MCF 10A (cell line): Measurements from ENCODE around the gene PPP2R5C. TPM values are rescaled to one million over a fixed set of nuclear protein-coding genes. Genes with fewer than 3 reads are reported as not detected.

ENCODE experiments used
- BruUV-seq: library from RNA; stranded (reverse); fragments of 400-500 nt; replicated peaks from 2 replicates; lab custom pipeline; 2021; lab: Mats Ljungman, UMichigan
- CTCF ChIA-PET: fragments of 300-600 bp; sonication (Branson Sonifier 250); formaldehyde crosslinking; extraction: SDS; loops from one replicate; lab custom pipeline; 2021; ENCODE audit warnings: antibody characterized with exemption, inconsistent platforms; lab: Yijun Ruan, JAX
- POLR2A ChIA-PET: fragments of 300-600, 350-650 bp; sonication (Branson Sonifier 250); formaldehyde crosslinking; extraction: SDS; loops from one replicate; lab custom pipeline; 2020; ENCODE audit warnings: antibody characterized with exemption, inconsistent platforms; lab: Yijun Ruan, JAX
- DNase-seq: peaks from one replicate; pipeline ENCODE4 v3.0.0-alpha.2; 2018; ENCODE audit not compliant: unreplicated experiment
- H3K27ac Mint-ChIP-seq: one replicate; pipeline ENCODE4 v1.8.0; 2022; ENCODE audit warnings: mild to moderate bottlenecking, low read depth, mixed read lengths; ENCODE audit not compliant: unreplicated experiment
- H3K27me3 Mint-ChIP-seq: one replicate; pipeline ENCODE4 v1.8.0; 2022; ENCODE audit warnings: mixed read lengths; ENCODE audit not compliant: insufficient read depth, unreplicated experiment
- H3K36me3 Mint-ChIP-seq: one replicate; pipeline ENCODE4 v1.8.0; 2022; ENCODE audit warnings: mild to moderate bottlenecking, moderate library complexity, mixed read lengths; ENCODE audit not compliant: insufficient read depth, unreplicated experiment
- H3K4me1 Mint-ChIP-seq: one replicate; pipeline ENCODE4 v1.8.0; 2022; ENCODE audit warnings: mixed read lengths; ENCODE audit not compliant: insufficient read depth, unreplicated experiment
- H3K4me3 Mint-ChIP-seq: one replicate; pipeline ENCODE4 v1.8.0; 2022; ENCODE audit warnings: mild to moderate bottlenecking, moderate library complexity, mixed read lengths; ENCODE audit not compliant: unreplicated experiment
- H3K9me3 Mint-ChIP-seq: one replicate; pipeline ENCODE4 v1.8.0; 2022; ENCODE audit warnings: mixed read lengths; ENCODE audit not compliant: unreplicated experiment
- intact Hi-C: fragments of 100-400 bp; cut with micrococcal nuclease; formaldehyde crosslinking; loops from 2 replicates; pipeline ENCODE4 v1.14.1; 2022
- total RNA-seq: library from RNA; stranded (reverse); gene quantifications from 2 replicates; pipeline ENCODE4 v1.2.3, GENCODE V29; 2022
- TF ChIP-seq, protein P1 (sequence below): fragments of 200-600 bp; IDR thresholded peaks from one replicate; pipeline ENCODE4 v1.8.0; 2022; ENCODE audit warnings: antibody characterized with exemption, mild to moderate bottlenecking; ENCODE audit not compliant: unreplicated experiment

PPP2R5C gene
- total RNA-seq, 1 experiment from 2014 or later, result 118 TPM

DNA sequence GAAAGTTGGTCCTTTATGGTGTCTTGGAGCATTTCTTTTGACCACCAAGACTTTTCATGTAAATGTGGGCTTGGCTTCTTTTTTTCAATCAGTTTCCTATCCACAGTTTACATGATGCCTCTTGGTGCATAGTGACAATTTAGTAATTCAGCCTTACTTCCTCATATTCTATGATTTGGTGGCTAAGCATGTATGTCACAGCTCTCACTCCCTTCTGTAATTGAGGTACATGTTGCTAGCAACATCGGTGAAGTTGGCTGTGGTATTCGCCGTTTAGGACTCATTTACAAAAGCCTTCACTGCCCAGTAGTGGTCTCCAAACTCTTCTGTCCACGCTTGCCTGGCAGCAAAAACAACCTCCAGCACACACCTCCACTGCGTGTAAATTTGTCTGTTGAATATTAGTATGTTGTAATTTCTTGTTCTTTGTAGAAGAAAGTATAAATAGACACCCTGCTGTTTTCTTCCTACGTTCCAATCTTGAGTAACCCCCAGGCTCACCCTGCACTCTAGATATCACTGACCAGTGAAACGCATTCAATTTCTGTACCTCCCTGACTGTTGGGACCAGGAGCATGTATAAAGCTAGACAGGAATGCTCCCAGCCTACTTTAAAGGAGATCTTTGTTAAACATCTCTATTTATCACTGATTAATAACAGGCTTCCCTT lies 90.4 kb downstream of the PPP2R5C start:
- intact Hi-C loops, result no loop called here
- H3K9me3 Mint-ChIP-seq, result no peaks in the 10 kb centered on the region
- no peaks in the 10 kb centered on the region for H3K27me3 Mint-ChIP-seq
- CTCF ChIA-PET, result no interaction called here
- DNase-seq, result no peak
- TF ChIP-seq, protein P1, sequence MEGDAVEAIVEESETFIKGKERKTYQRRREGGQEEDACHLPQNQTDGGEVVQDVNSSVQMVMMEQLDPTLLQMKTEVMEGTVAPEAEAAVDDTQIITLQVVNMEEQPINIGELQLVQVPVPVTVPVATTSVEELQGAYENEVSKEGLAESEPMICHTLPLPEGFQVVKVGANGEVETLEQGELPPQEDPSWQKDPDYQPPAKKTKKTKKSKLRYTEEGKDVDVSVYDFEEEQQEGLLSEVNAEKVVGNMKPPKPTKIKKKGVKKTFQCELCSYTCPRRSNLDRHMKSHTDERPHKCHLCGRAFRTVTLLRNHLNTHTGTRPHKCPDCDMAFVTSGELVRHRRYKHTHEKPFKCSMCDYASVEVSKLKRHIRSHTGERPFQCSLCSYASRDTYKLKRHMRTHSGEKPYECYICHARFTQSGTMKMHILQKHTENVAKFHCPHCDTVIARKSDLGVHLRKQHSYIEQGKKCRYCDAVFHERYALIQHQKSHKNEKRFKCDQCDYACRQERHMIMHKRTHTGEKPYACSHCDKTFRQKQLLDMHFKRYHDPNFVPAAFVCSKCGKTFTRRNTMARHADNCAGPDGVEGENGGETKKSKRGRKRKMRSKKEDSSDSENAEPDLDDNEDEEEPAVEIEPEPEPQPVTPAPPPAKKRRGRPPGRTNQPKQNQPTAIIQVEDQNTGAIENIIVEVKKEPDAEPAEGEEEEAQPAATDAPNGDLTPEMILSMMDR, result no peak
- no peak overlapping the region for H3K4me3 Mint-ChIP-seq
- no peak overlapping the region for H3K27ac Mint-ChIP-seq
- H3K36me3 Mint-ChIP-seq, result peaks cover 4% of the 10 kb centered on the region
- peaks cover 30% of the 10 kb centered on the region for H3K4me1 Mint-ChIP-seq
- BruUV-seq, result no TSS peak
- POLR2A ChIA-PET, result interaction anchor here (1.0 kb wide), 1 partner anchor 41 kb away, joined by 3 read pairs; no protein-coding TSS in a partner anchor

DNA sequence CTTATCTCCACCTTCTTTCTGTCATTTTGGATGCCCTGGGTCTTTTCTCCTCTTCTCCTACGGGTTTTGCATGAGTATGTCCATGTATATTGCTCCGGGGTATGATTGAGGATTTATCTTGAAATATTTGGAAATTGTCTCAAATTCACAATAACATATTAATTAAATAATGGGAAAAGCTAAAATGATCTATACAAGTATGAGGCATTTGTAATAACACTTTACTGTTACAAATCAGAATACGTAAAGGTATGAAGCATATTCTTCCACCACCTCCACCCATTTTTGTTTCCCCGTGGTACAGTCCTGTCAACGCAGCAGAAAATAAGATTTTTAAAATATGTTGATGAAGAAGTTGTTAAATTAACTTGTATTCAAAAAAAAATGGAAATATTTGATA lies 91.3 kb downstream of the PPP2R5C start:
- ChIA-PET CTCF (interaction anchor here (0.7 kb wide), 1 partner anchor 1191 kb away, joined by 4 read pairs; no protein-coding TSS in a partner anchor), POLR2A (no interaction called here)
- intact Hi-C loops, result no loop called here
- Mint-ChIP-seq H3K9me3 (no peaks in the 10 kb centered on the region), H3K4me3 (no peak overlapping the region), H3K36me3 (peaks cover 13% of the 10 kb centered on the region), H3K27ac (no peak overlapping the region), H3K4me1 (peaks cover 30% of the 10 kb centered on the region), H3K27me3 (no peaks in the 10 kb centered on the region)
- no TSS peak for BruUV-seq
- TF ChIP-seq, protein P1, result no peak
- DNase-seq, result no peak

DNA sequence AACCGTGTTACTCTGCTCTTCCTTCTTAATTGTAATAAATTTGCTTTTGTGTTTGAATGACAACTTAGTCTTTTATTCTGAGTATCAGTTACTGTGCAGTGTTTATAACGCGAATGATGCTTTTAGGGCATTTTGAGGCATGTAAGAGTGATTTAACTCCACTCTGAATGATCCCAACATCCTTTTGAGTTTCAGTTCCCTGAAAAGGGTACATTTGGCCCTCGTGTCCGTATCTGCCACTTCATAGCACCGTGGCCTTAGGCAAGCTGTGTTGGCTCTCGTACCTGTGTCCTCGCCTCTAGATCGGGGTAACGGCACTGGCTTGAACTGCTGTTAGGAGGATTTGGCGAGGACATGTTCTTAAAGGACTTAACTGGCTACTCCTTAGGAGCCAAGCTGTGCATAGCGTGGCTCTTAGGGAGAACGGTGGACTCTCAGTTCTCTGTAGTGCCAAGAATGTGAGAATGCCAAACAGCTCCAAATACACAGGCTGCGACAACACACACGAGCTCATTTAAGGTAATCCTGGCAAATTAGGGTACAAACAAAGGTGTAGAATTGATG lies 92.0 kb downstream of the PPP2R5C start:
- H3K4me3 Mint-ChIP-seq, result no peak overlapping the region
- no peak for DNase-seq
- H3K27ac Mint-ChIP-seq, result no peak overlapping the region
- POLR2A ChIA-PET, result interaction anchor here (1.1 kb wide), 1 partner anchor 17 kb away, joined by 5 read pairs; no protein-coding TSS in a partner anchor
- TF ChIP-seq, protein P1, result no peak
- H3K36me3 Mint-ChIP-seq, result peaks cover 15% of the 10 kb centered on the region
- CTCF ChIA-PET, result interaction anchor here (0.7 kb wide), 1 partner anchor 1190 kb away, joined by 4 read pairs; no protein-coding TSS in a partner anchor
- BruUV-seq, result no TSS peak
- H3K4me1 Mint-ChIP-seq, result peaks cover 30% of the 10 kb centered on the region
- intact Hi-C loops, result no loop called here
- no peaks in the 10 kb centered on the region for H3K27me3 Mint-ChIP-seq
- H3K9me3 Mint-ChIP-seq, result no peaks in the 10 kb centered on the region

DNA sequence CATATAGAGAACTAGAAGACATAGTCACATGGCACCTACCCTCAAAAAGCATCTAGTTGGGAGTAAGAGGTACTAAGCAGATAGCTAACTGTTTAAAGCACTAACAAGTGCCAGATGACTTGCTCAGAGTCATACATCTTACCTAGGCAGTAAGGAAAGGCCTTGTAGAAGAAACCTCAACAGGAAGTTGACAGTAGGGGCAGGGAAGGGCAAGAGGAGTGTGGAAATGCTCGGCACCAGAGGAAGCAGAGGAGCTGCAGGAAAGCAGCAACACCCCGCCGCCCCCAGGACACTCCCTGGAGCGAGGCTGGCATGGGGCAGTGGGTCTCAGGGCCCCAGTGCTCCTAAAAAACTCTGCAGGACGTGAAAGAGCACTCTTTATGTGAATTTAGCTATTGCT lies 92.9 kb downstream of the PPP2R5C start:
- CTCF ChIA-PET, result interaction anchor here (0.6 kb wide), 1 partner anchor 117 kb away, joined by 3 read pairs; no protein-coding TSS in a partner anchor

More for the DNA sequence above, 92.9 kb downstream of the PPP2R5C start:
- Mint-ChIP-seq H3K27ac (no peak overlapping the region), H3K9me3 (no peaks in the 10 kb centered on the region), H3K27me3 (no peaks in the 10 kb centered on the region), H3K4me3 (no peak overlapping the region), H3K36me3 (peaks cover 20% of the 10 kb centered on the region), H3K4me1 (peaks cover 31% of the 10 kb centered on the region)
- TF ChIP-seq, protein P1, result no peak
- POLR2A ChIA-PET, result interaction anchor here (1.1 kb wide), 1 partner anchor 16 kb away, joined by 5 read pairs; no protein-coding TSS in a partner anchor
- DNase-seq, result no peak
- intact Hi-C loops, result no loop called here
- BruUV-seq, result no TSS peak
